Aorta (tissue), 5 donors: ENCODE results near the gene PRAMEF18. TPM values are rescaled to one million over a fixed set of nuclear protein-coding genes. Genes with fewer than 3 reads are reported as not detected.
A peak's percentile ranks its signal among the peaks of the same experiment; 100 is the strongest.
"Not testable (repeated sequence)": the region's sequence is repeated elsewhere in the genome, so short reads cannot be mapped to it uniquely, and the experiment has no call there.

Source experiments
- ATAC-seq: fragments of 200-7000 bp; cut with Tn5 transposase; one replicate; pipeline ENCODE4 v1.9.1; 2022; ENCODE audit warnings: moderate library complexity; ENCODE audit not compliant: low FRiP score
- DNase-seq, 2 donors: peaks; one replicate each; pipeline ENCODE4 v3.0.0-alpha.2; 2020
- H3K27ac ChIP-seq, 2 donors: one replicate each; pipeline ENCODE4 v1.5.1; 2013; ENCODE audit warnings: low read length in 2 of 2, mild to moderate bottlenecking in 2 of 2, moderate library complexity in 2 of 2, control low read depth in 1 of 2, inconsistent platforms in 1 of 2, low read depth in 1 of 2
- H3K27me3 ChIP-seq, 2 donors: one replicate each; pipeline ENCODE4 v1.6.1; 2013; ENCODE audit warnings: control low read depth in 1 of 2, low read length in 1 of 2, mild to moderate bottlenecking in 1 of 2, moderate library complexity in 1 of 2; ENCODE audit not compliant: insufficient read depth in 2 of 2, control insufficient read depth in 1 of 2
- H3K36me3 ChIP-seq, 2 donors: one replicate each; pipeline ENCODE4 v1.6.1; 2013; ENCODE audit warnings: control low read depth in 1 of 2, low read length in 1 of 2, mild to moderate bottlenecking in 1 of 2; ENCODE audit not compliant: insufficient read depth in 2 of 2, control insufficient read depth in 1 of 2
- H3K4me1 ChIP-seq, 2 donors: one replicate each; pipeline ENCODE4 v1.6.1; 2013; ENCODE audit warnings: low read length in 2 of 2, control low read depth in 1 of 2, mild to moderate bottlenecking in 1 of 2, moderate library complexity in 1 of 2; ENCODE audit not compliant: insufficient read depth in 2 of 2, control insufficient read depth in 1 of 2
- H3K4me3 ChIP-seq, 2 donors: one replicate each; pipeline ENCODE4 v1.5.1; 2013; ENCODE audit warnings: low read length in 2 of 2, control low read depth in 1 of 2, mild to moderate bottlenecking in 1 of 2
- H3K9me3 ChIP-seq: one replicate; pipeline ENCODE4 v1.6.1; 2013; ENCODE audit warnings: mild to moderate bottlenecking, low read length; ENCODE audit not compliant: control insufficient read depth
- WGBS, 2 donors: extraction: QIAGEN DNeasy Blood & Tissue Kit; methylation state at CpG; one replicate each; pipeline ENCODE4 v1.1.7; 2013; 5-methylcytosine and 5-hydroxymethylcytosine counted together
- intact Hi-C, 2 donors: fragments of 100-400 bp; cut with DNase I; formaldehyde crosslinking; loops; one replicate each; pipeline versions ENCODE4 v1.14.2 to v1.15.0; 2022
- long read RNA-seq, 2 donors: library from polyadenylated mRNA; unstranded; transcript quantifications; one replicate each; pipeline ENCODE4 v2.0.0, GENCODE V29; 2020 to 2021
- polyA plus RNA-seq, 2 donors: library from polyadenylated mRNA; stranded (reverse); fragments of 200-250 nt; gene quantifications; one replicate each; pipeline ENCODE4 v1.2.3, GENCODE V29; 2013
- total RNA-seq, 2 donors: library from RNA; stranded (reverse); fragmentation: NEBNext Ultra II Directional; extraction: Animal tissue kit (Norgen Biotek cat#: 25700); gene quantifications; one replicate each; pipeline ENCODE4 v1.2.1, GENCODE V29; 2021
- donor health status: healthy with polysubstance abuse.
- donor health status: Bipolar disorder and iron deficiency.
- donor health status: DM: no; HTN: no; CAD: no.
- donor health status: DM: no; HTN: no; CAD: no.
- donor health status: DM: yes; HTN: yes; CAD: no.

Gene PRAMEF18, protein sequence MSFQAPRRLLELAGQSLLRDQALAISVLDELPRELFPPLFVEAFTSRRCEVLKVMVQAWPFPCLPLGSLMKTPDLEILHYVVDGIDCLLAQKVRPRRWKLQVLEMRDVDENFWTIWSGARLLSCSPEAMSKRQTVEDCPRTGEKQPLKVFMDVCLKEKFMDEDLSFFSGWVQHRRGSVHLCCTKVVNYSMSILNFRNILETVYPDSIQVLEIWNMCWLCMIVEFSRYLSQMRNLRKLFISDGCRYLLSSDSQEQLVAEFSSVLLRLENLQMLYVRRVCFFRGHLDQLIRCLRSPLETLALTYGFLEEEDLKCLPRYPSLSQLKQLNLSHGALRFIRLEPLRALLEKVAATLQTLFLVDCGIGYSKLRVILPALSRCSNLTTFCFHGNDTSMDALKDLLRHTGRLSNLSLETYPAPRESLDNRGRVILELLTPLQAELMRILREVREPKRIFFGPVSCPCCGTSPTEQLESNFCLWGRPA
- total RNA-seq (not detected), polyA plus RNA-seq (not detected)
- long read RNA-seq, donor 1: 0 reads
- long read RNA-seq, donor 2: 0 reads

DNA sequence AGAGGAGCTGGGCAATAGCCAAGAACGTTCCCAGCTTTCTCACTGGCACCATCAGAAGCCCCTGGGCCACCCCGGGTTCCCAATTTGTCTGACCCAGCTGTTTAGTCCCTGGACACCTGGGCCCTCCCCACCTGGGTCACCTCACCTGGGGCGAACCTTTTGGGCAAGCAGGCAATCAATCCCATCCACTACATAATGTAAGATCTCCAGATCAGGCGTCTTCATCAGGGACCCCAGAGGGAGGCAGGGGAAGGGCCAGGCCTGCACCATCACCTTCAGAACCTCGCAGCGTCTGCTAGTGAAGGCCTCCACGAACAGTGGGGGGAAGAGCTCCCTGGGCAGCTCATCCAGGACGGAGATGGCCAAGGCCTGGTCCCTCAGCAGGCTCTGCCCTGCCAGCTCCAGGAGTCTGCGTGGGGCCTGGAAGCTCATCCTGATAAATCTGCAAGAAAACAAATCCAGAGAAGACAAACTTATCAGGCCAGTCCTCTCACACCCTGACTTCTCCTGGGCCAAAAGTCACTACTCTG lies at the start of gene PRAMEF18:
PRAMEF18 (minus strand) TSS at position 480 of the 530 bp plus-strand sequence; CDS start at position 432, 48 bp downstream.
- H3K27ac ChIP-seq, H3K36me3 ChIP-seq, DNase-seq, H3K4me1 ChIP-seq, H3K27me3 ChIP-seq, H3K9me3 ChIP-seq, intact Hi-C loops, H3K4me3 ChIP-seq: not testable (repeated sequence)
- ATAC-seq: peak; percentile 36
- WGBS, 2 donors: 70 to 73% methylated on average over 9 of the region's 9 CpGs

DNA sequence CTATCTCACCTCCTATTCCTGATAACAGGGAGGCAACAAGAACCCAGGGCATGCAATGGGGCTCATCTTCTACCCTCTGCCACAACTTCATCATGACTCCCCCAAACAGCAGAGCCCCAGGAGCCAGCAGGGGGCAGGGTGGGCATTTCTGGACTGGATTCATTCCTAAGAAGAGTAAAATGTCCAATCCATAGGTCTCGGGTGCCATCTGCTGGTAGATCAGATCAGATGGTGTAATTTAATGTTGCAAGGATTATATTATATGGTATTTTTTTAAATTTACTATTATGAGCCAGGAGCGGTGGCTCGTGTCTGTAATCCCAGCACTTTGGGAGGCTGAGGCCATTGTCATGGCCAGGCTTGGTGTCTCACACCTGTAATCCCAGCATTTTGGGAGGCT lies 39.2 kb upstream of the PRAMEF18 start:
- intact Hi-C loops, H3K36me3 ChIP-seq, DNase-seq, H3K27me3 ChIP-seq, ATAC-seq, H3K4me1 ChIP-seq, H3K4me3 ChIP-seq, H3K9me3 ChIP-seq, H3K27ac ChIP-seq: not testable (repeated sequence)
- WGBS, 2 donors: 23 to 56% methylated on average over 2 of the region's 3 CpGs

DNA sequence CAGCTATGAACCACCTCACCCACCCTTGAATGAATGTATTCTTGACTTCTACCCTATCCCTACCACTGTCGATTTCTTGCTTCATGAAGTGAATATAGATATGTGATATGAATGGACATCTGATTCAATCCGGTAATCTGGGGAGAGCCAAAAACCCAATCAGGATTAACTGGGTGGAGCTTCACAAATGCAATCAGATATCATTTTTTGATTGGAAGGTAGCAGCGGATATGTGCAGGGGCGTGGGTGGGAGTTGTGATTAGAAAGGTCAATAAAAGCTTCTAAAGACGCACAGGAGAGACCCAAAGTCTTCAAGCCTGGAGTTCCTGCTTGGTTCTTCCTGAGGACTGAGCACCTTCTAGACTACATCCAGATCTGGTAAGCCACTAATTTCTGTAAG lies 27.9 kb upstream of the PRAMEF18 start, which contains the start of gene PRAMEF5:
PRAMEF5 (plus strand) TSS at position 301 of the 400 bp plus-strand sequence. CDS start 5,071 bp downstream, outside the sequence.
- not testable (repeated sequence) for ATAC-seq
- 89 to 100% methylated on average over 1 to 2 of the region's 5 CpGs for WGBS, 2 donors

DNA sequence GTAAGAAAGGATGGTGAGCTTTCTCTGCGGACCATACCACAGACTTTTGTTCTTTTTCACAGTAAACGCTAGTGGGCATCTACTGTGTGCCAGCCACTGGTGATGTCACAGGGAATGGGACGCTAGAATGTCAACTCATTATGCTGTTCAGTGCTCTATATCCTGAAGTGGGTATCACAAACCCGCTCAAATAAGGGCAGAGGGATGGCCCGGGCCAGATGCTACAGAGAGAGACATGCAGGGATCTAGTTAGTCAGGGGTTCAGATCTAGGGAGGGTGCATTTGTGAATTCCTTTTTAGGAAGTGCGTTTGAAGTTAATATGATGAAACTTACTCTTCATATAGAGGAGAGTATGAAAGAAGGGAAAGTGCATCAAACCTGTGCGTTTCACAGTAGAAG lies 21.2 kb upstream of the PRAMEF18 start:
- H3K36me3 ChIP-seq, H3K4me3 ChIP-seq, H3K27ac ChIP-seq, H3K27me3 ChIP-seq, H3K4me1 ChIP-seq, intact Hi-C loops, DNase-seq, H3K9me3 ChIP-seq: not testable (repeated sequence)
- ATAC-seq: peak; percentile 38
- 78% methylated on average over 6 of the region's 7 CpGs for WGBS, 2 donors

More for the DNA sequence above, 27.9 kb upstream of the PRAMEF18 start, which contains the start of gene PRAMEF5:
- intact Hi-C loops, H3K4me1 ChIP-seq, H3K27me3 ChIP-seq, H3K4me3 ChIP-seq, H3K9me3 ChIP-seq, H3K27ac ChIP-seq, DNase-seq, H3K36me3 ChIP-seq: not testable (repeated sequence)

DNA sequence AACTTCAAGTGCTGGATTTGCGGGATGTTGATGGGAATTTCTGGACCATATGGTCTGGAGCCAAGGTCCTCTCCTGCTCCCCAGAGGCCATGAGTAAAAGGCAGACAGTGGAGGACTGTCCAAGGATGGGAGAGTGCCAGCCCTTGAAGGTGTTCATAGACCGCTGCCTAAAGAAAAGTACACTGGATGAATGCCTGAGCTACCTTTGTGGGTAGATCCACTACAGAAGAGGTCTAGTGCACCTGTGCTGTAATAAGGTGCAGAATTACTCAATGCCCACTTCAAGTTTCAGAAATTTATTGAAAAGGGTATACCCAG lies 20.6 kb upstream of the PRAMEF18 start:
- ATAC-seq, DNase-seq: not testable (repeated sequence)
- 82 to 83% methylated on average over 2 of the region's 2 CpGs for WGBS, 2 donors

DNA sequence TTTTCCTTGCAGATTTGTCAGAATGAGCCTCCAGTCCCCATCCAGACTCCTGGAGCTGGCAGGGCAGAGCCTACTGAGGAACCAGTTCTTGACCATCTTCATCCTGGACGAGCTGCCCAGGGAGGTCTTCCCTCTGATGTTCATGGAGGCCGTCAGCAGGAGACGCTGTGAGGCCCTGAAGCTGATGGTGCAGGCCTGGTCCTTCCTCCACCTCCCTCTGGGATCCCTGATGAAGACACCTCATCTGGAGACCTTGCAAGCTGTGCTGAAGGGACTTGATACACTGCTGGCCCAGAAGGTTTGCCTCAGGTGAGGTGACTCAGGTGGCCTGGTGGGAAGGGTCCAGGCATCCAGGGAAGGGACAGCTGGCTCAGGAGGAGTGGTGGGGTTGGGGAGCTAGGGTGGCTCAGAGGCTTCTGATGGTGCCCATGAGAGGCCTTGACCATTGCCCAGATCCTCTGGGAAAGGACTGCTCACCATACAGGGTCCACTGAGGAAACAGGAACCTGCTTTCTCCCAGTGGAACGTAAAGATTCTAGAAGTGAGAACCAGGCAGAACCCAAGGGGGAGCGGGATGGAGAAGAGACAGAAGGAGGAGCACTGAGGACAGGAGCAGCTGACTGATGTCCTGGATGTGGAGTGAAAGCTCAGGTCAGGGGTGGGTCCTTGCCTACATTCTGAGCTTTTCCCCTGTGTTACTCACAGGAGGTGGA lies 20.0 kb upstream of the PRAMEF18 start:
- 76 to 80% methylated on average over 5 of the region's 5 CpGs for WGBS, 2 donors
- H3K4me1 ChIP-seq, H3K27me3 ChIP-seq, H3K9me3 ChIP-seq, ATAC-seq, intact Hi-C loops, H3K36me3 ChIP-seq, H3K4me3 ChIP-seq, H3K27ac ChIP-seq: not testable (repeated sequence)
- peak in 1 of 2 donors; percentile 65 for DNase-seq

More for the DNA sequence above, 20.6 kb upstream of the PRAMEF18 start:
- H3K9me3 ChIP-seq, H3K36me3 ChIP-seq, H3K4me3 ChIP-seq, H3K4me1 ChIP-seq, H3K27me3 ChIP-seq, H3K27ac ChIP-seq, intact Hi-C loops: not testable (repeated sequence)

DNA sequence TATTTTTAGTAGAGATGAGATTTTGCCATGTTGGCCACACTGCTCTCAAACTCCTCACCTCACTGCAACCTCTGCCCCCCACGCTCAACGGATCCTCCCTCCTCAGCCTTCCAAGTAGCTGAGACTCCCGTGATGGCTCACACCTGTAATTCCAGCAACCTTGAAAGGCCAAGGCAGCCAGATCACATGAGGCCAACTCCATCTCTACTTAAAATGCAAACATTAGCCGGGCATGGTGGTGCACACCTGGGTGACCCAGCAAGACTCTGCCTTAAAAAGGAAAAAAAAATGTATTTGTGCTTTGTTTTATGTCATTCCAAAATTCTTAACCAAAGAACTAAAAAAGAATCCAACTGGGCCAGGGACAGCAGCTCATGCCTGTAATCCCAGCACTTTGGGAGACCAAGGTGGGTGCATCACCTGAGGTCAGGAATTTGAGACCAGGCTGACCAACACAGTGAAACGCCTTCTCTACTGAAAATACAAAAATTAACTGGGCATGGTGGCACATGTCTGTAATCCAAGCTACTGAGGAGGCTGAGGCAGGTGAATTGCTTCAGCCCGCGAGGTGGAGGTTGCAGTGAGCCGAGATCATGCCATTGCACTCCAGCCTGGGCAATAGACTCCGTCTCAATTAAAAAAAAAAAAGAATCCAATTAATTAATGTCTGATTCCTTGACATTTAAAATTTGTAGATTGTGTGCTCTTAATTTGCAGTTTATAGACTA lies 17.7 kb upstream of the PRAMEF18 start:
- H3K9me3 ChIP-seq, H3K4me3 ChIP-seq, H3K36me3 ChIP-seq, intact Hi-C loops, H3K27me3 ChIP-seq, DNase-seq, H3K4me1 ChIP-seq, H3K27ac ChIP-seq: not testable (repeated sequence)
- WGBS, 2 donors: 81% methylated on average over 9 of the region's 9 CpGs
- ATAC-seq: peak; percentile 4

DNA sequence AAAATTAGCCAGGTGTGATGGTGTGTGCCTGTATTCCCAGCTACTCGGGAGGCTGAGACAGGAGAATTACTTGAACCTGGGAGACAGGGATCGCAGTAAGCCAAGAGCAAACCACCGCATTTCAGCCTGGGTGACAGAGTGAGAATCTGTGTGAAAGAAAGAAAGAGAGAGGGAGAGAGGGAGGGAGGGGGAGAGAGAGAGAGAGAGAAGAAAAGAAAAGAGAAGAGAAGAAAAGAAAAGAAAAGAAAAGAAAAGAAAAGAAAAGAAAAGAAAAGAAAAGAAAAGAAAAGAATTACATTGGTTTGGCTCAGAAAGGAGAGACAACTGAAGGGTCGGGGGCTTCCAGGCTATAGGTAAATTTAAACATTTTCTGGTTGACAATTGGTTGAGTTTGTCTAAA lies 13.7 kb upstream of the PRAMEF18 start:
- WGBS, 2 donors: 83 to 84% methylated on average over 4 of the region's 4 CpGs

More for the DNA sequence above, 13.7 kb upstream of the PRAMEF18 start:
- intact Hi-C loops, H3K27me3 ChIP-seq, H3K9me3 ChIP-seq, H3K27ac ChIP-seq, H3K4me3 ChIP-seq, ATAC-seq, DNase-seq, H3K4me1 ChIP-seq, H3K36me3 ChIP-seq: not testable (repeated sequence)
